Vagina (tissue), 2 donors: ENCODE data around the gene TMEM59L. TPM values are rescaled to one million over a fixed set of nuclear protein-coding genes. Genes with fewer than 3 reads are reported as not detected.

Experiments used
- DNase-seq, 2 donors: peaks; one replicate each; pipeline ENCODE4 v3.0.0-alpha.2; 2017; ENCODE audit errors: extremely low spot score in 2 of 2
- H3K27ac ChIP-seq: fragments of 200-600 bp; sonication (generic); one replicate; pipeline ENCODE4 v1.5.1; 2019
- H3K27me3 ChIP-seq: fragments of 200-600 bp; sonication (generic); one replicate; pipeline ENCODE4 v1.5.1; 2019
- H3K36me3 ChIP-seq, 2 donors: fragments of 200-600 bp; sonication (generic); one replicate each; pipeline ENCODE4 v1.5.1; 2017 to 2019
- H3K4me1 ChIP-seq: fragments of 200-600 bp; sonication (generic); one replicate; pipeline ENCODE4 v1.5.1; 2019
- H3K4me3 ChIP-seq, 2 donors: fragments of 200-600 bp; sonication (generic); 1 replicate in 1 of 2; 2 replicates in 1 of 2; pipeline ENCODE4 v1.5.1; 2016 to 2019
- H3K9me3 ChIP-seq: fragments of 200-600 bp; sonication (generic); one replicate; pipeline ENCODE4 v1.5.1; 2019
- POLR2A ChIP-seq, 2 donors: fragments of 450-650 bp; IDR thresholded peaks; one replicate each; pipeline ENCODE4 v1.6.1; 2017; ENCODE audit warnings: antibody characterized with exemption in 2 of 2, mild to moderate bottlenecking in 2 of 2, moderate library complexity in 2 of 2
- POLR2AphosphoS5 ChIP-seq, 2 donors: sonication (generic); formaldehyde crosslinking; IDR thresholded peaks; one replicate each; pipeline ENCODE4 v1.9.0; 2017; ENCODE audit warnings: antibody characterized with exemption in 2 of 2, mild to moderate bottlenecking in 2 of 2, low read depth in 1 of 2; ENCODE audit not compliant: insufficient read depth in 1 of 2
- intact Hi-C: fragments of 100-400 bp; cut with DNase I; formaldehyde crosslinking; loops from one replicate; pipeline ENCODE4 v1.15.1; 2023
- total RNA-seq: library from RNA; depleted of rRNA; stranded (reverse); fragments of >200 nt; gene quantifications from one replicate; pipeline ENCODE4 v1.2.3, GENCODE V29; 2016
- TF ChIP-seq, protein P1 (sequence below), 3 experiments: fragments of 450-650 bp in 2 of 3; fragments of 200-600 bp in 1 of 3; sonication (generic) in 1 of 3; IDR thresholded peaks; one replicate each; pipeline ENCODE4 v1.5.1; 2017 to 2019; ENCODE audit warnings: antibody characterized with exemption in 3 of 3, mild to moderate bottlenecking in 2 of 3, moderate library complexity in 2 of 3

Gene TMEM59L
- total RNA-seq, 1 donor from 2014 or later: 4.2 TPM

DNA sequence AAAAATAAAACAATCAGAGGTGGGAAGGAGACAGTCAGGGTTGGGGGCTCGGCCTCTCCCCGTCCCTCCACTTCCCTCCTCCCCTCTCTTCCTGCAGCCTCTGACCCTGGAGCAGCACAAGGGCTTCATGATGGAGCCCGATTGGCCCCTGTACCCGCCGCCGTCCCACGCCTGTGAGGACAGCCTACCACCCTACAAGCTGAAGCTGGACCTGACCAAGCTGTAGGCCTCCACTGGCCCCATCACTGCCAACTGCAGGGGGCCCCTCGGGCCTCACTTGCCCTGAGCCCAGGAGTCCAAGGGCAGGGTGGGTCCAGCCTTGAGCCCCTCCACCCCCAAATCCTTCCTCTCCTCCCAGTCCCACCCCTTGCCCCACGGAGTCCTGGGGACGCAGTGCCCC is 7.6 kb downstream of the TMEM59L start:
- Histone ChIP-seq H3K36me3 (no peaks in the 10 kb centered on the region), H3K27ac (no peak overlapping the region), H3K9me3 (no peaks in the 10 kb centered on the region), H3K4me1 (no peaks in the 10 kb centered on the region), H3K4me3 (no peak overlapping the region), H3K27me3 (no peaks in the 10 kb centered on the region)
- DNase-seq: no peak
- TF ChIP-seq POLR2AphosphoS5 (IDR thresholded peaks at IDR 0.05; ENCODE audit: insufficient read depth in 1 of 2, low read depth in 1 of 2): no peak
- TF ChIP-seq, protein P1, sequence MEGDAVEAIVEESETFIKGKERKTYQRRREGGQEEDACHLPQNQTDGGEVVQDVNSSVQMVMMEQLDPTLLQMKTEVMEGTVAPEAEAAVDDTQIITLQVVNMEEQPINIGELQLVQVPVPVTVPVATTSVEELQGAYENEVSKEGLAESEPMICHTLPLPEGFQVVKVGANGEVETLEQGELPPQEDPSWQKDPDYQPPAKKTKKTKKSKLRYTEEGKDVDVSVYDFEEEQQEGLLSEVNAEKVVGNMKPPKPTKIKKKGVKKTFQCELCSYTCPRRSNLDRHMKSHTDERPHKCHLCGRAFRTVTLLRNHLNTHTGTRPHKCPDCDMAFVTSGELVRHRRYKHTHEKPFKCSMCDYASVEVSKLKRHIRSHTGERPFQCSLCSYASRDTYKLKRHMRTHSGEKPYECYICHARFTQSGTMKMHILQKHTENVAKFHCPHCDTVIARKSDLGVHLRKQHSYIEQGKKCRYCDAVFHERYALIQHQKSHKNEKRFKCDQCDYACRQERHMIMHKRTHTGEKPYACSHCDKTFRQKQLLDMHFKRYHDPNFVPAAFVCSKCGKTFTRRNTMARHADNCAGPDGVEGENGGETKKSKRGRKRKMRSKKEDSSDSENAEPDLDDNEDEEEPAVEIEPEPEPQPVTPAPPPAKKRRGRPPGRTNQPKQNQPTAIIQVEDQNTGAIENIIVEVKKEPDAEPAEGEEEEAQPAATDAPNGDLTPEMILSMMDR (IDR thresholded peaks at IDR 0.05): no peak
- no peak for TF ChIP-seq POLR2A (IDR thresholded peaks at IDR 0.05)
- intact Hi-C loops: no loop called here

DNA sequence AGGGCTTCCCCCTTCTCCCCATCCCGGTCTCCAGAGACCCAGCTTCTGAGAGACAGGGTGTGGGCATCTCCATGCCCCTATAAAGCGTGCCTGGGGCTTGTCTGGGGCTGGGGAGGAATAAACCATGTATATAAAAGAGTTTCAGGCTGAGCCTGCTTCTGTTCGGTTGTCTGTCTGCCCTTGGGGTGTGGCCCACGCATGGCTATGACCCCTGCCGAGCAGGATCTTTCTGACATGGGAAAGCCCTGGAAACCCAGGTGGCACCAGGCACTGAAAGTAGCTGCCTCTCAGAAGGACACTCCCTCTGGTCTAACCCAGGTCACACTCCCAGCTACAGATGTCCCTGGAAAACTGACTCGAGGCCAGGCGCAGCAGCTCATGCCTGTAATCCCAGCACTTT is 8.2 kb downstream of the TMEM59L start:
- intact Hi-C loops: no loop called here
- no peaks in the 10 kb centered on the region for H3K27me3 ChIP-seq
- DNase-seq: no peak
- TF ChIP-seq, protein P1 (IDR thresholded peaks at IDR 0.05): no peak
- TF ChIP-seq POLR2AphosphoS5 (IDR thresholded peaks at IDR 0.05; ENCODE audit: insufficient read depth in 1 of 2, low read depth in 1 of 2): no peak
- no peak for TF ChIP-seq POLR2A (IDR thresholded peaks at IDR 0.05)
- H3K4me1 ChIP-seq: no peaks in the 10 kb centered on the region
- no peak overlapping the region for H3K4me3 ChIP-seq
- H3K36me3 ChIP-seq: no peaks in the 10 kb centered on the region
- no peak overlapping the region for H3K27ac ChIP-seq
- no peaks in the 10 kb centered on the region for H3K9me3 ChIP-seq

DNA sequence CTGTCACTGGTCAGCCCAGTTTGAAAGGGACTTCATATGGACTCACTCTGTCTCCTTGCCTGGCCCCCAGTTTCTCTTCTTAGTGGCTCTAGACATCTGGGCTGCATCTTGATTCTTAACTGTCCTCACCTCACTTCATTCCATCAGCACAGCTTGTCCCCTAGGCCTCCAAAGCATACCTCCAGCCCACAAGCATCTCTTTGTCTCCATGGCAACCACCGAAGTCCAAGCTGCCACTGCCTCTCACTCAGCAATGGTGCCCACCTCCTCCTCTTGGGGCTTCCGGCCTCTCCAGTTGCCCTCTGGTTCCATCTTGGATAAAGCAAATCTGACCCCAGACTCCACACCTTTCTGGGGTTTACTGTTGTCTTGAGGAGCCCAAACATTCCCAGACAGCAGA is 14.2 kb downstream of the TMEM59L start:
- no peak overlapping the region for H3K27ac ChIP-seq
- no peak for DNase-seq
- no peaks in the 10 kb centered on the region for H3K27me3 ChIP-seq
- no peaks in the 10 kb centered on the region for H3K9me3 ChIP-seq
- TF ChIP-seq POLR2AphosphoS5 (IDR thresholded peaks at IDR 0.05; ENCODE audit: insufficient read depth in 1 of 2, low read depth in 1 of 2) (no peak), POLR2A (IDR thresholded peaks at IDR 0.05) (no peak)
- TF ChIP-seq, protein P1 (IDR thresholded peaks at IDR 0.05): no peak
- H3K4me3 ChIP-seq: no peak overlapping the region
- no peaks in the 10 kb centered on the region for H3K4me1 ChIP-seq
- no peaks in the 10 kb centered on the region for H3K36me3 ChIP-seq
- intact Hi-C loops: no loop called here

DNA sequence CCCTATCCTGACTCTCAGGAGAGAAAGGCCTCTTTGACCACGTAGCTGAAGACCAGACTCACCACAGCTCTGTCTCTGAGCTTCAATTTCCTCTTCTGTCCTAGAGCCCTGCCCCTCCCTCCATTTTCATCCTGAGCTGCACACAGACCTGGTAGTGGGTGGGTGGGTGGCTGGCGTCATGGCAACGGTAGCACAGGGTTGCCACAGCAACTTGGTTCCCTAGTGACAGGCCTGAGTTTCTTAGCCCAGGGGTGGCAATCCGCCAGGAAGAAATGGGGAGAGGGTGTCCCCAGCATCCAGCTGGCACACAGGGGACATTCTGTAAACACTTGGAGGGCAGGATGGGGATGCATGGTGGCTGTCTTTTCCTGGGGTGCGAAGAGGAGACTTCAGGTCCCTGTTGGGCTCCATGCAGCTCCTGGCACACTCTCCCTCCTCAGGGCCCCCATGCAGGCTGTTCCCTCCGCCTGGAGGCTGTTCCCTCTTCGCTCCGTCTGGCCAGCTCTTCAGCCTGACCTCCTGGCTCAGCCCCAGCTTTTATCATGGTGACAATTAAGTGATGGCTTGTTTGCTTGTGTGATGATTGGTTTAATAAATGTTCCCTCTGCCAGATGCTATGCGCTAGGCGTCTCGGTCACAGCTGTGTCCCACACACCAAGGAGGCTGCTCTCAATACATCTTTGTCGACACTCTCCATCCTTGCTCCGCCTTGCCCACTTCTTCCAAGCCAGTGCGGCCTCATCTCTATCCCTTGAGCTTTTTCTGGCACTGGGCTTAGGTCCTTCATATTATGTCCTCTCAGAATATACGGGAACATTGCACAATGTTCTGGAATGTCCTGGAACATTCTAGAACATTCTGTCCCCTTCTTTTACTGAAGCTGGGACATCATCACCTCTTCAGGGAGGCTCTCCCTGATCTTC is 16.8 kb downstream of the TMEM59L start:
- Histone ChIP-seq H3K27ac (no peak overlapping the region), H3K36me3 (no peaks in the 10 kb centered on the region), H3K27me3 (no peaks in the 10 kb centered on the region), H3K9me3 (no peaks in the 10 kb centered on the region), H3K4me1 (no peaks in the 10 kb centered on the region), H3K4me3 (no peak overlapping the region)
- intact Hi-C loops: no loop called here
- DNase-seq: no peak
- TF ChIP-seq POLR2A (IDR thresholded peaks at IDR 0.05) (no peak), POLR2AphosphoS5 (IDR thresholded peaks at IDR 0.05; ENCODE audit: insufficient read depth in 1 of 2, low read depth in 1 of 2) (peak in 1 of 2 donors; percentile 92)
- TF ChIP-seq, protein P1 (IDR thresholded peaks at IDR 0.05): no peak

DNA sequence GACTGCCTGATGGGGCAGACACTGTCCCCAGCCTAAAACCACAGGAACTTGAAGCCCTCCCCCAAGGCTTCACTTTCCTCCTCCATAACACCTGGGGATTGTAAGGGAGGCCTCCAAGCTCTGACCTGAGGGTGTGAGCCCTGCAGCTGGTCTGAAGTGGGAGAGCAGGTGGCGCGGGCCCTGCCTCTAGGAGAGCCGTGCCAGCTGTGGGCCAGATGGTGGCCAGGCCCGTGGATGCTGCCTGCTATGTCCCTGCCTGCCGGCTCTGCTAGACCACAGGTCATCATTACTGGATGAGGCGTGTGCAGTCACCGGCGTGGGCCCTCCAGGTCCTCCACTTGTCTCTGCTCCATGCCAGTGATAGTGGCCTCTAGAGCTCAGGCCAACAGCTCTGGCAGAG is 20.7 kb downstream of the TMEM59L start:
- Histone ChIP-seq H3K4me1 (peaks cover 29% of the 10 kb centered on the region), H3K9me3 (no peaks in the 10 kb centered on the region), H3K36me3 (no peaks in the 10 kb centered on the region), H3K27me3 (no peaks in the 10 kb centered on the region), H3K4me3 (no peak overlapping the region), H3K27ac (no peak overlapping the region)
- intact Hi-C loops: no loop called here
- TF ChIP-seq POLR2A (IDR thresholded peaks at IDR 0.05) (no peak), POLR2AphosphoS5 (IDR thresholded peaks at IDR 0.05; ENCODE audit: insufficient read depth in 1 of 2, low read depth in 1 of 2) (no peak)
- no peak for DNase-seq
